ENCODE data around the gene PRUNE2.

PRUNE2 gene

DNA sequence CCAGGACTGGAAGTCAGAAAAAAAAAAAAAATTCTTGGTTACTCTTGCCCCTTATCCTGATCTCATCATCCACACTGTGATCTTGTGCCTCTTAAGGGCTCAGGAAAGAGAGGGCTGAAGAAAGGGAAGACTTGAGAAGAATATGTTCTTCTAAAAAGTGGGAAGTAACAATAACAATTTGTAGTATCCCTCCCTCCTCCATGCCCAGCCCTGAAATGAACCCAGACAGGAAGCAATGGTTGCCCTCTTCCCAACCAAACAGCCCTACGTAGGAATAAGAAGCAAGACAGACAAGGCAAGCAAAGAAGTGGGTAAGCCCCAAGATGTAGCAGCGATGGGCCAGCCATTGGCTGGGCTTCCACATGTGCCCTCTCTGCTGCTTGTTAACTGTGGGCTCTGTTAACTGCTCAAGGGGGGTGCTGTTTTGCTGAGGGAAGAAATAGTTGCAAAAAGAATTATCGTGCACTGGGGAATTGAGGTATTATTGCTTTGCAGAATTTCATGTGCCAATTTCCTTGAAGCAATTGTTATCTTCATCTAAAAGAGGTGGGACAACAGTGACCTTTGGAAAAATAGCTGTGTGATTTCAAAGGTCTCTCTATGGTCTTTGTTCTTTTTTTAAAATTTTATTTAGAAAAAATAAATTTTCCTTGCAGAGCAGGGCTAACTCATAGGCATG, 288.3 kb downstream of the PRUNE2 start:
- Histone ChIP-seq H3K9me3 (ENCODE audit: control insufficient read depth, low read length) (no peaks in the 10 kb centered on the region), H3K27me3 (ENCODE audit: control insufficient read depth, insufficient read depth, low read length, poor library complexity, severe bottlenecking) (no peaks in the 10 kb centered on the region), H3K4me1 (ENCODE audit: control insufficient read depth, insufficient read depth, low read length) (no peaks in the 10 kb centered on the region), H3K36me3 (ENCODE audit: control insufficient read depth, insufficient read depth, low read length) (no peaks in the 10 kb centered on the region), H3K4me3 (ENCODE audit: insufficient read depth, low read depth, low read length) (no peak overlapping the region), H3K27ac (ENCODE audit: insufficient read depth, low read depth, low read length, poor library complexity, severe bottlenecking) (no peak overlapping the region)
- WGBS, 2 experiments = 93 to 95% methylated on average over 3 of the region's 3 CpGs

DNA sequence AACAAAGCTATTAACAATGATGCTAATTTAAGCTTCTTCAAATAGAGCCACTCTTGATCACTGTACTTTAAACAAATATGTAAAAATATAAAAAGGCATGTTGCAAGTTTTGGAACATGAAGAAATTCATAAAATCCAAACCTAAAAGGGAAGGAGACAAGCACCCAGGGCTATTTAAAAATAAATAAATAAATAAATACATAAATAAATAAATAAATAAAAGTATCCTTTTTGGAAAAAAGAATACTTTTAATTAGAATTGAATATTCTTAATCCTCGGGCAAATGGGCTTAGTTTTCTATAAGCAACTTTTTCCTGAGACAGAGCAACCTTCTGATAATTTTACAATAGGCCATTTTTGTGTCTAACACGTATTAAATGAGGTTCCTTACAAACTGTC, 289.1 kb downstream of the PRUNE2 start:
- Histone ChIP-seq H3K27ac (ENCODE audit: insufficient read depth, low read depth, low read length, poor library complexity, severe bottlenecking) (no peak overlapping the region), H3K9me3 (ENCODE audit: control insufficient read depth, low read length) (no peaks in the 10 kb centered on the region), H3K4me1 (ENCODE audit: control insufficient read depth, insufficient read depth, low read length) (no peaks in the 10 kb centered on the region), H3K4me3 (ENCODE audit: insufficient read depth, low read depth, low read length) (no peak overlapping the region), H3K27me3 (ENCODE audit: control insufficient read depth, insufficient read depth, low read length, poor library complexity, severe bottlenecking) (no peaks in the 10 kb centered on the region), H3K36me3 (ENCODE audit: control insufficient read depth, insufficient read depth, low read length) (no peaks in the 10 kb centered on the region)
- 100% methylated on average over 1 of the region's 2 CpGs; no CpG with 5 or more reads in 1 of the 2 experiments for WGBS, 2 experiments

DNA sequence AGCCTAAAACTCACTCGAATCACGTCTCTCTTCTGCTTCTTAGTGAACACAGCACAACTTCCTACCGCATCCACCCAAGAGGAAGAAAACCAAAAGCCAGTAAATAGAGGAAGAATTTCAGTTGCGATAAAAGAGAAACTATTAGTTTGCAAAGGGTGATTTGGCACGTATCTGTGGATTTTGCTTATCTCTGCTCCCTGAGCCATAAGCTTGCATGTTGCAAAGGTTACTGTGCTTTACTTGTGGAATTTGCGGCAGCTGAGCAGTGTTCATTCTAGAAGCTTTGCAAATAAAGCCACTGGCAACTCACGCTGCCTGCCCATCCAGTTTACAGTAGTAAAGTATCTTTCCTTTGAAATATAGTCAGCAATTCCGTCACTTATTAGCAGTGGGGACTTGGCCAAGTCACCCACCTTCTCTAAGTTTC, 290.7 kb downstream of the PRUNE2 start:
- no peak overlapping the region for H3K27ac ChIP-seq (ENCODE audit: insufficient read depth, low read depth, low read length, poor library complexity, severe bottlenecking)
- no peak overlapping the region for H3K4me3 ChIP-seq (ENCODE audit: insufficient read depth, low read depth, low read length)
- no peaks in the 10 kb centered on the region for H3K27me3 ChIP-seq (ENCODE audit: control insufficient read depth, insufficient read depth, low read length, poor library complexity, severe bottlenecking)
- H3K9me3 ChIP-seq (ENCODE audit: control insufficient read depth, low read length) = no peaks in the 10 kb centered on the region
- 96 to 98% methylated on average over 7 to 8 of the region's 8 CpGs for WGBS, 2 experiments
- H3K36me3 ChIP-seq (ENCODE audit: control insufficient read depth, insufficient read depth, low read length) = no peaks in the 10 kb centered on the region
- no peaks in the 10 kb centered on the region for H3K4me1 ChIP-seq (ENCODE audit: control insufficient read depth, insufficient read depth, low read length)

DNA sequence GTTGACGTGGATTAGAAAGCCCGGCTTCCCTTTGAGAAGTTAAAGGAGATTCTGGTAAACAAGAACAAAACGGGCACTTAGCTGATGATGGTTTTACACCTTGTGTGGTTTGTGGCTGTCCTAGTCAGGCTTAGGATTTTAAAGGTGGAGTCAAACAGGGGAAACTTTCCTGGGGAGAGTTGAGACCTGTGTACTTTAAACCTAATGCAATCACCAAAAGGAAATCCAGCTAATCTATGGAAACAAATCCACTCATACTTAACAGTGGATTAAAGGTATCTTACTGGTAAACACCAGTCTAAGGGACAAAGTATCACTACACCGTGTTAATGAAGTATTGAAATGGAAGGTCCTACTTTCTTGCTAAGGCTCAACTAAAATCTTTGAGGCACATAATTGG, 291.9 kb downstream of the PRUNE2 start:
- H3K27ac ChIP-seq (ENCODE audit: insufficient read depth, low read depth, low read length, poor library complexity, severe bottlenecking) = no peak overlapping the region
- H3K4me3 ChIP-seq (ENCODE audit: insufficient read depth, low read depth, low read length) = no peak overlapping the region
- 95 to 96% methylated on average over 4 of the region's 4 CpGs for WGBS, 2 experiments

DNA sequence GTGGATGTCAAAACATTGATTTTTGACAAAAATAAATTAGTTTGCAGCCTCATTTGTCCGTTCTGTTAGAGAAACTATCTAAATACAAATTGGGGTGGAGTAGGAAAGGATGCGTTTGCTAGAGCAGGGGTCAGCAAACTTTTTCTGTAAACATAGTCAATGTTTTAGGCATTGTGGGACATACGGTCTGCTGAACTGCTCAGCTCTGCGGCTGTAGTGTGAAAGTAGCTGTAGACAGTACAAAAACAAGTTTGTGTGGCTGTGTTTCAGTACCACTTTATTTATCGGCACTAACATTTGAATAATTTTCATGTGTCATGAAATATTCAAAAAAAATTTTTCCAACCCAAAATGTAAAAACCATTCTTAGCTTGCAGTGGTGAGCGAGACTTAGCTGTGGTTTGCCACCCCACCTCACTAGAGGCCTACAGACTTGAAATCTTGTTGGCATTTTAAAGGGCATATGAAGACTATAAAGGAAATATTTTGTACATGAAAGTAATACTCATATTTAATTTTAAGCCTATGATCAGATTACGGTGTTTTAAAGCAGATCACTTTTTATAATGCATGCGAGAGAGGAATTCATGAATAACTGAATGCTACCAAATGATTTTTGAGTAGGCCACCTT, 292.6 kb downstream of the PRUNE2 start:
- Histone ChIP-seq H3K9me3 (ENCODE audit: control insufficient read depth, low read length) (no peaks in the 10 kb centered on the region), H3K4me1 (ENCODE audit: control insufficient read depth, insufficient read depth, low read length) (no peaks in the 10 kb centered on the region), H3K36me3 (ENCODE audit: control insufficient read depth, insufficient read depth, low read length) (no peaks in the 10 kb centered on the region), H3K4me3 (ENCODE audit: insufficient read depth, low read depth, low read length) (no peak overlapping the region), H3K27me3 (ENCODE audit: control insufficient read depth, insufficient read depth, low read length, poor library complexity, severe bottlenecking) (no peaks in the 10 kb centered on the region), H3K27ac (ENCODE audit: insufficient read depth, low read depth, low read length, poor library complexity, severe bottlenecking) (no peak overlapping the region)
- WGBS, 2 experiments = 94 to 96% methylated on average over 7 to 8 of the region's 8 CpGs

More for the DNA sequence above, 291.9 kb downstream of the PRUNE2 start:
- H3K27me3 ChIP-seq (ENCODE audit: control insufficient read depth, insufficient read depth, low read length, poor library complexity, severe bottlenecking) = no peaks in the 10 kb centered on the region
- H3K4me1 ChIP-seq (ENCODE audit: control insufficient read depth, insufficient read depth, low read length) = no peaks in the 10 kb centered on the region
- no peaks in the 10 kb centered on the region for H3K36me3 ChIP-seq (ENCODE audit: control insufficient read depth, insufficient read depth, low read length)
- no peaks in the 10 kb centered on the region for H3K9me3 ChIP-seq (ENCODE audit: control insufficient read depth, low read length)

DNA sequence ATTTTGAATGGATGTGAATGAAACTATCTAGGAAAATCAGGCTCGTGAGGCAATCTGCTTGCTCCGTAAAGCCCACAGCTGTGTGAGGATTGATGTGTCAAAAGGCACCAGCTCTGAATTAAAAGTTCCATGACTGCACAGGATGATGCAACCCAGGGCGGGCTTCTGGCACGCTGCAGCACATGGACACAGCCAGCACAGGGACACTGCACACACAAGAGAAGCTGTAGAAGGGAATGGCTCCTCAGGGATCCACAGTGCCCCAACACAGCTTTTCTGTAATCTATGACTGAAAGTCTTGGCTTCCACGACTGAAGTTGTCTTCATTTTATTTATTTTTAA, 295.9 kb downstream of the PRUNE2 start:
- H3K27ac ChIP-seq (ENCODE audit: insufficient read depth, low read depth, low read length, poor library complexity, severe bottlenecking) = no peak overlapping the region
- 84 to 89% methylated on average over 5 of the region's 5 CpGs for WGBS, 2 experiments

DNA sequence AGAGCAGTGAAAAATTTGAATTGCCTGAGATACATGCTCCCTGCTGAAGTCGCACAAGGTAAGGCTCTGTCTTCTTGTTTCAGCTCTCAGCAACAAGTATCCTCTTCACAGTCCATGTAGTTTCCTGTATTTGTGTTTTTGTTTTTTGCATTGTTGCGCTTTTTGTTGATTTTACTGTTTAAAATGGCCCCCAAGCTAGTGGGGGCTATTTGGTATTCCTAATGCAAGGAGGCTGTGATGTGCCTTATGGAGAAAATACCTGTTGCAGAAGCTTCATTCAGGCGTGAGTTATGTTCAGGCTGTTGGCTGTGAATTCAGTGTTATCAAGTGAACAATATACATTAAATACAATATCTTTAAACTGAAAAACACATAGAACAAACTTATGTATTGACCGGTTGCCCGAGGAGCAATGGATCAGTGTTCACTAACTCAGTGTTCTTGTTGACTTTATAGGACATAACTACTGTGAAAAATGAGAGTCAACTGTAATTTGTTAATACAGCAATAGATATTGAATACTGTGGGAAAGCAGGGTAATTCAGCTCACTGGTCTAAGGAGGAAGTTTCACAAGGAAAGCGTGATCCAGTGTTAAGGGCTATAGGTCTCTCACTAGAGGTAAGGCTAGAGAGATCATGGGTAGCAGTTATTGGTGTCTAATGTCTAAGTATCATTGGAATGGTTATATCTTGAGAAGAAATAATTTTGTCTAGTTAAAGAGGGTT, 296.5 kb downstream of the PRUNE2 start:
- 82 to 83% methylated on average over 5 to 6 of the region's 6 CpGs for WGBS, 2 experiments

More for the DNA sequence above, 295.9 kb downstream of the PRUNE2 start:
- H3K4me1 ChIP-seq (ENCODE audit: control insufficient read depth, insufficient read depth, low read length) = no peaks in the 10 kb centered on the region
- H3K9me3 ChIP-seq (ENCODE audit: control insufficient read depth, low read length) = no peaks in the 10 kb centered on the region
- no peaks in the 10 kb centered on the region for H3K27me3 ChIP-seq (ENCODE audit: control insufficient read depth, insufficient read depth, low read length, poor library complexity, severe bottlenecking)
- H3K36me3 ChIP-seq (ENCODE audit: control insufficient read depth, insufficient read depth, low read length) = no peaks in the 10 kb centered on the region
- no peak overlapping the region for H3K4me3 ChIP-seq (ENCODE audit: insufficient read depth, low read depth, low read length)

DNA sequence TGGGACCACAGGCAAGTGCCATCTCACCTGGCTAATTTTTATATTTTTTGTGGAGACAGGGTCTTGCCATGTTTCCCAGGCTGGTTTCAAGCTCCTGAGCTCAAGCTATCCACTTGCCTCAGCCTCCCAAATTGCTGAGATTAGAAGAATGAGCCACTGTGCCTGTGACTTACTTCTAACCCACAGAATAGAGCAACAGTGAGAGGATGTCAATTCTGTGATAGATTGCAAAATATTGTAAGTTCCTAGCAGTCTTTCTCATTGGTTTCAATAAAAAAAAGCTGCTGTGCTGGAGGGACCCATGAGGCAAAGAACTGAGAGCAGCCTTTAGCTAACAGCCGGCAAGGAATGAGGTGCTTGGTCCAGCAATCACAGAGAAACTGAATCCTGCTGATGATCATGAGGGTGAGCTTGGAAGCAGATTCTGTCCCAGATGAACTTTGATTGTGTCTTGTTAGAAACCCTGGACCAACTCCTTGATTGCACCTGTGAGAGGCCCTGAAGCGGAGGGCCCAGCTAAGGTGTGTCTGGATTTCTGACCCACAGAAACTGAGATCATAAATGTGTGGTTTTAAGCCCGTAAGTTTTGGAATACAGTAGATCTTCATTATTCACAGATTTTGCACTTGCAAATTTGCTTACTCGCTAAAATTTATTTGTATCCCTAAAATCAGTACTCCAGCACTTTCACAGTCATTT, 297.2 kb downstream of the PRUNE2 start:
- no peak overlapping the region for H3K27ac ChIP-seq (ENCODE audit: insufficient read depth, low read depth, low read length, poor library complexity, severe bottlenecking)
- no peaks in the 10 kb centered on the region for H3K9me3 ChIP-seq (ENCODE audit: control insufficient read depth, low read length)
- H3K4me3 ChIP-seq (ENCODE audit: insufficient read depth, low read depth, low read length) = no peak overlapping the region
- H3K4me1 ChIP-seq (ENCODE audit: control insufficient read depth, insufficient read depth, low read length) = no peaks in the 10 kb centered on the region
- H3K36me3 ChIP-seq (ENCODE audit: control insufficient read depth, insufficient read depth, low read length) = no peaks in the 10 kb centered on the region
- no peaks in the 10 kb centered on the region for H3K27me3 ChIP-seq (ENCODE audit: control insufficient read depth, insufficient read depth, low read length, poor library complexity, severe bottlenecking)
- WGBS, 2 experiments = 95 to 96% methylated on average over 4 of the region's 4 CpGs

More for the DNA sequence above, 296.5 kb downstream of the PRUNE2 start:
- Histone ChIP-seq H3K27ac (ENCODE audit: insufficient read depth, low read depth, low read length, poor library complexity, severe bottlenecking) (no peak overlapping the region), H3K4me1 (ENCODE audit: control insufficient read depth, insufficient read depth, low read length) (no peaks in the 10 kb centered on the region), H3K36me3 (ENCODE audit: control insufficient read depth, insufficient read depth, low read length) (no peaks in the 10 kb centered on the region), H3K4me3 (ENCODE audit: insufficient read depth, low read depth, low read length) (no peak overlapping the region), H3K27me3 (ENCODE audit: control insufficient read depth, insufficient read depth, low read length, poor library complexity, severe bottlenecking) (no peaks in the 10 kb centered on the region), H3K9me3 (ENCODE audit: control insufficient read depth, low read length) (no peaks in the 10 kb centered on the region)

DNA sequence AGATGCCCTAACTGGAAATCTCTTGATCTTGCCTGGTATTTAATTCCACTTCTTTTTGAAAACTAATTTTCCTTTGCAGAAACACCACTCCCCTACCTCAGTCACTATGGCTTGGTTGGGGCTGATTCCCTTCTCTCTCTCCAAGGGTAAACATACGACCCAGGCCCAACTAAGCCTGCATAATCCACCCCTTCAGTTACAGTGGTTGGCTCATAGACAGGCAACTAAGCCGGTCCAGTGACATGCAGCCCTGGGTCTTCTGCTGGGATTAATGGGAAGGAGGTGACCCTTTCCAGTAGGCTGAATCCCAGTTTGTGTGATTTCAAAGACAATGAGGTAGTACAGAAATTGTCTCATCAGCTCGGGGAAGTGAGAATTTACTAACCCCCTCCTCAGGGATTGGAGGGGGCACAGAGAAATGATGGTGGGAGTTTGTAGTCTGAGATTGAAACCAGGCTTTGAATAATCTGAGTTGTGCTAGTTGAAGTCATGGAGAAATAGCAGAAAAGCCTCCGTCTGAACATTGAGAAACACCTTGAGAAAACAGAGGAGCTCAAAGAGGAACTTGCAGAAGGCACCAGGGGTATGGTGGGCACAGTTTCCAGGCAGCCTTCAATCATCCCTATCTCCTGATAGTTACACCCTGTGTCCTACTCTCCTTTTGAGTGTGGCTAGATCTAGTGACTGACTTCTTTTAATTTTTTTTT, 298.0 kb downstream of the PRUNE2 start:
- H3K27me3 ChIP-seq (ENCODE audit: control insufficient read depth, insufficient read depth, low read length, poor library complexity, severe bottlenecking) = no peaks in the 10 kb centered on the region
- no peaks in the 10 kb centered on the region for H3K4me1 ChIP-seq (ENCODE audit: control insufficient read depth, insufficient read depth, low read length)
- WGBS, 2 experiments = 91% methylated on average over 4 of the region's 4 CpGs
- H3K36me3 ChIP-seq (ENCODE audit: control insufficient read depth, insufficient read depth, low read length) = no peaks in the 10 kb centered on the region
- H3K27ac ChIP-seq (ENCODE audit: insufficient read depth, low read depth, low read length, poor library complexity, severe bottlenecking) = no peak overlapping the region
- no peaks in the 10 kb centered on the region for H3K9me3 ChIP-seq (ENCODE audit: control insufficient read depth, low read length)
- no peak overlapping the region for H3K4me3 ChIP-seq (ENCODE audit: insufficient read depth, low read depth, low read length)
